Upper lobe of left lung (tissue), 6 donors: ENCODE data around the gene PTPRN2. TPM values are rescaled to one million over a fixed set of nuclear protein-coding genes. Genes with fewer than 3 reads are reported as not detected.

ENCODE experiments used
- ATAC-seq, 2 donors: fragments of 200-7000 bp; cut with Tn5 transposase; one replicate each; pipeline ENCODE4 v1.9.1; 2022; ENCODE audit warnings: mild to moderate bottlenecking in 2 of 2, moderate library complexity in 2 of 2; ENCODE audit not compliant: low FRiP score in 2 of 2
- DNase-seq, 2 donors: peaks; one replicate each; pipeline ENCODE4 v3.0.0-alpha.2; 2019 to 2020
- H3K27ac ChIP-seq, 4 donors: fragments of 200-600 bp; sonication (generic); one replicate each; pipeline ENCODE4 v1.5.1; 2016 to 2019
- H3K27me3 ChIP-seq, 4 donors: fragments of 200-600 bp; sonication (generic); one replicate each; pipeline ENCODE4 v1.5.1; 2017 to 2019
- H3K36me3 ChIP-seq, 4 donors: fragments of 200-600 bp; sonication (generic); one replicate each; pipeline ENCODE4 v1.5.1; 2016 to 2019
- H3K4me1 ChIP-seq, 4 donors: fragments of 200-600 bp; sonication (generic); one replicate each; pipeline ENCODE4 v1.5.1; 2018 to 2019
- H3K4me3 ChIP-seq, 4 donors: fragments of 200-600 bp; sonication (generic); one replicate each; pipeline ENCODE4 v1.5.1; 2017 to 2019; ENCODE audit warnings: mild to moderate bottlenecking in 2 of 4, moderate library complexity in 1 of 4
- H3K9me3 ChIP-seq, 4 donors: fragments of 200-600 bp; sonication (generic); one replicate each; pipeline ENCODE4 v1.5.1; 2018 to 2019
- EP300 ChIP-seq, 4 donors: sonication (generic); formaldehyde crosslinking; IDR thresholded peaks; one replicate each; pipeline ENCODE4 v1.5.1; 2017; ENCODE audit warnings: antibody characterized with exemption in 4 of 4, control low read depth in 2 of 4
- POLR2A ChIP-seq, 4 donors: fragments of 450-650 bp; IDR thresholded peaks; one replicate each; pipeline ENCODE4 v1.5.1; 2016 to 2017; ENCODE audit warnings: antibody characterized with exemption in 4 of 4, mild to moderate bottlenecking in 2 of 4
- POLR2AphosphoS5 ChIP-seq, 2 donors: sonication (generic); formaldehyde crosslinking; IDR thresholded peaks; one replicate each; pipeline ENCODE4 v1.5.1; 2017; ENCODE audit warnings: antibody characterized with exemption in 2 of 2
- WGBS, 2 donors: methylation state at CpG; one replicate each; pipeline ENCODE4 v1.1.5; 2017 to 2018; 5-methylcytosine and 5-hydroxymethylcytosine counted together
- total RNA-seq, 6 donors: library from RNA; depleted of rRNA in 4 of 6; stranded (reverse); fragments of >200 nt in 4 of 6; gene quantifications; one replicate each; pipeline versions ENCODE4 v1.1.0 to v1.2.1, GENCODE V29; 2016 to 2021
- TF ChIP-seq, protein P1 (sequence below), 6 experiments: fragments of 450-650 bp in 4 of 6; fragments of 200-600 bp in 2 of 6; sonication (generic) in 2 of 6; IDR thresholded peaks; one replicate each; pipeline ENCODE4 v1.5.1; 2016 to 2019; ENCODE audit warnings: antibody characterized with exemption in 6 of 6
- donor health status: DM: no; HTN: no; CAD: no; lungs with moderate emphysema.
- donor health status: DM: no; HTN: yes; CAD: no; lungs with severe emphysema.

PTPRN2 gene
- total RNA-seq, 6 donors from 2014 or later: 3.3 to 7.9 (median 5.2) TPM

DNA sequence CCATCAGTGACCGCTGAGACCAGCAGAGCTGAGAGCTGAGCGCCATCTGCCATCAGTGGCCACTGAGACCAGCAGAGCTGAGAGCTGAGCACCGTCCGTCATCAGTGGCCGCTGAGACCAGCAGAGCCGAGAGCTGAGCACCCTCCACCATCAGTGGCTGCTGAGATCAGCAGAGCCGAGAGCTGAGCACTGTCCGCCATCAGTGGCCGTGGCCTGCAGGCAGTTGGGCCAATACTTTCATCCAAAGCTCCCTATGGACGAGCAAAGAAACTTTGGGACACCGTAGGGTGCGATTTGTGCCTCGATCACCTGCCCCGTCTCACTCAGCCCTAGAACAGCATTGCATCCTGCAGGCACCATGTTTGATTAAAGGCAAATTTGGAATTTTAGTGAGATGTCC is 985.0 kb downstream of the PTPRN2 start:
- H3K4me3 ChIP-seq: no peak overlapping the region
- H3K27me3 ChIP-seq: no peaks in the 10 kb centered on the region
- TF ChIP-seq POLR2AphosphoS5 (IDR thresholded peaks at IDR 0.05) (no peak), EP300 (IDR thresholded peaks at IDR 0.05) (no peak), POLR2A (IDR thresholded peaks at IDR 0.05) (no peak)
- TF ChIP-seq, protein P1, sequence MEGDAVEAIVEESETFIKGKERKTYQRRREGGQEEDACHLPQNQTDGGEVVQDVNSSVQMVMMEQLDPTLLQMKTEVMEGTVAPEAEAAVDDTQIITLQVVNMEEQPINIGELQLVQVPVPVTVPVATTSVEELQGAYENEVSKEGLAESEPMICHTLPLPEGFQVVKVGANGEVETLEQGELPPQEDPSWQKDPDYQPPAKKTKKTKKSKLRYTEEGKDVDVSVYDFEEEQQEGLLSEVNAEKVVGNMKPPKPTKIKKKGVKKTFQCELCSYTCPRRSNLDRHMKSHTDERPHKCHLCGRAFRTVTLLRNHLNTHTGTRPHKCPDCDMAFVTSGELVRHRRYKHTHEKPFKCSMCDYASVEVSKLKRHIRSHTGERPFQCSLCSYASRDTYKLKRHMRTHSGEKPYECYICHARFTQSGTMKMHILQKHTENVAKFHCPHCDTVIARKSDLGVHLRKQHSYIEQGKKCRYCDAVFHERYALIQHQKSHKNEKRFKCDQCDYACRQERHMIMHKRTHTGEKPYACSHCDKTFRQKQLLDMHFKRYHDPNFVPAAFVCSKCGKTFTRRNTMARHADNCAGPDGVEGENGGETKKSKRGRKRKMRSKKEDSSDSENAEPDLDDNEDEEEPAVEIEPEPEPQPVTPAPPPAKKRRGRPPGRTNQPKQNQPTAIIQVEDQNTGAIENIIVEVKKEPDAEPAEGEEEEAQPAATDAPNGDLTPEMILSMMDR (IDR thresholded peaks at IDR 0.05): no peak
- 90 to 100% methylated on average over 5 to 13 of the region's 14 CpGs for WGBS, 2 donors
- ATAC-seq (no peak), DNase-seq (no peak)
- no peaks in the 10 kb centered on the region for H3K4me1 ChIP-seq
- H3K9me3 ChIP-seq: no peaks in the 10 kb centered on the region
- H3K27ac ChIP-seq: no peak overlapping the region
- H3K36me3 ChIP-seq: no peaks in the 10 kb centered on the region

DNA sequence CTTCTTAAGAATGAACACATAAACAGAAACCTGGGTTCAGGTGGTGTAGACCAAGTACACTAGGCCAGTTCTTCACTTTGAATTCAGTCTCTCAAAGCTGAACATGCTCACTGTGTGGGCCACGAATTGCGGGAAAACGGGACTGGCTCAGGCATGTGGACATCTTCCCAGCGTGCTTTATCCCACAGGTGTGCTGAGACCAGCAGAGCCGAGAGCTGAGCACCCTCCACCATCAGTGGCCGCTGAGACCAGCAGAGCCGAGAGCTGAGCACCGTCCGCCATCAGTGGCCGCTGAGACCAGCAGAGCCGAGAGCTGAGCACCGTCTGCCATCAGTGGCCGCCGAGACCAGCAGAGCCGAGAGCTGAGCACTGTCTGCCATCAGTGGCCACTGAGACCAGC is 985.5 kb downstream of the PTPRN2 start:
- DNase-seq: no peak
- Histone ChIP-seq H3K27ac (no peak overlapping the region), H3K36me3 (no peaks in the 10 kb centered on the region), H3K9me3 (no peaks in the 10 kb centered on the region), H3K27me3 (no peaks in the 10 kb centered on the region), H3K4me1 (no peaks in the 10 kb centered on the region), H3K4me3 (no peak overlapping the region)
- no peak for ATAC-seq
- whole genome bisulfite sequencing, 2 donors: 84 to 95% methylated on average over 8 to 15 of the region's 15 CpGs
- TF ChIP-seq POLR2AphosphoS5 (IDR thresholded peaks at IDR 0.05) (no peak), POLR2A (IDR thresholded peaks at IDR 0.05) (no peak), EP300 (IDR thresholded peaks at IDR 0.05) (no peak)
- TF ChIP-seq, protein P1 (IDR thresholded peaks at IDR 0.05): no peak

GRCh38 chr7:157601530-157601929 is 986.1 kb downstream of the PTPRN2 start:
- 80 to 83% methylated on average over 11 of the region's 11 CpGs for WGBS, 2 donors
- Histone ChIP-seq H3K9me3 (no peaks in the 10 kb centered on the region), H3K4me1 (no peaks in the 10 kb centered on the region), H3K36me3 (no peaks in the 10 kb centered on the region), H3K27me3 (no peaks in the 10 kb centered on the region), H3K4me3 (no peak overlapping the region), H3K27ac (no peak overlapping the region)
- DNase-seq: no peak
- no peak for ATAC-seq
- TF ChIP-seq EP300 (IDR thresholded peaks at IDR 0.05): no peak
- TF ChIP-seq, protein P1 (IDR thresholded peaks at IDR 0.05): no peak
- TF ChIP-seq POLR2AphosphoS5 (IDR thresholded peaks at IDR 0.05): no peak
- TF ChIP-seq POLR2A (IDR thresholded peaks at IDR 0.05): no peak

DNA sequence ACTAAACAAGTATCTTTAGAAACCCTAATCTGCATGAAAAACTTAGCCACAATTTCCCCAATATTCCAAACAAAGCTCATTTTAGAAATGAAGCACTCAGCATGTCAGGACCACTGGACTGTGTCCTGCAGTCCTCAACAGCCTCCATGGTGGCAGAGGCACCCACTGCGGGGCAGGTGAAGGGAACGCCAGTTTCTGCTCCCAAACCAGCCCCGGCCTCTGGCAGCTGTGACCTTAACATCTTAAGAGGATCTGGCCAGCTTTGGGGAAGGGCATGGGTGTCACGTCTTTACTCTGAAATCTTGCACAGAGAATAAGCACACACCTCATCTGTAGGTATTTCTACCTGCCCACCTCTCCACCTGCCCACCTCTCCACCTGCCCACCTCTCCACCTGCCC is 988.1 kb downstream of the PTPRN2 start:
- no peaks in the 10 kb centered on the region for H3K36me3 ChIP-seq
- H3K4me1 ChIP-seq: no peaks in the 10 kb centered on the region
- no peak for ATAC-seq
- H3K27me3 ChIP-seq: no peaks in the 10 kb centered on the region
- H3K4me3 ChIP-seq: no peak overlapping the region
- no peak for DNase-seq
- no peak for TF ChIP-seq POLR2AphosphoS5 (IDR thresholded peaks at IDR 0.05)
- TF ChIP-seq EP300 (IDR thresholded peaks at IDR 0.05): no peak
- TF ChIP-seq, protein P1 (IDR thresholded peaks at IDR 0.05): no peak
- TF ChIP-seq POLR2A (IDR thresholded peaks at IDR 0.05): no peak
- H3K27ac ChIP-seq: no peak overlapping the region
- 90 to 93% methylated on average over 4 of the region's 4 CpGs for WGBS, 2 donors
- H3K9me3 ChIP-seq: no peaks in the 10 kb centered on the region

- no peak overlapping the region for H3K27ac ChIP-seq
- TF ChIP-seq POLR2AphosphoS5 (IDR thresholded peaks at IDR 0.05) (no peak), POLR2A (IDR thresholded peaks at IDR 0.05) (no peak), EP300 (IDR thresholded peaks at IDR 0.05) (no peak)
- TF ChIP-seq, protein P1 (IDR thresholded peaks at IDR 0.05): no peak
Measured at GRCh38 chr7:157597562-157597961, 990.1 kb downstream of the PTPRN2 start.

More at GRCh38 chr7:157597562-157597961, 990.1 kb downstream of the PTPRN2 start:
- Histone ChIP-seq H3K36me3 (no peaks in the 10 kb centered on the region), H3K4me1 (no peaks in the 10 kb centered on the region), H3K4me3 (no peak overlapping the region), H3K27me3 (no peaks in the 10 kb centered on the region), H3K9me3 (no peaks in the 10 kb centered on the region)
- ATAC-seq: no peak
- DNase-seq: no peak
- WGBS, 2 donors: 54% methylated on average over 7 of the region's 7 CpGs
